Activated T-cell treated with anti-CD3 and anti-CD28 coated beads for 48 hours (primary cell): ENCODE data around the gene TPD52L1.
"Not testable (repeated sequence)": the region's sequence is repeated elsewhere in the genome, so short reads cannot be mapped to it uniquely, and the experiment has no call there.

Experiments
- DNase-seq: peaks from one replicate; pipeline ENCODE4 v3.0.0-alpha.2; 2020; ENCODE audit warnings: low read depth

Gene TPD52L1

DNA sequence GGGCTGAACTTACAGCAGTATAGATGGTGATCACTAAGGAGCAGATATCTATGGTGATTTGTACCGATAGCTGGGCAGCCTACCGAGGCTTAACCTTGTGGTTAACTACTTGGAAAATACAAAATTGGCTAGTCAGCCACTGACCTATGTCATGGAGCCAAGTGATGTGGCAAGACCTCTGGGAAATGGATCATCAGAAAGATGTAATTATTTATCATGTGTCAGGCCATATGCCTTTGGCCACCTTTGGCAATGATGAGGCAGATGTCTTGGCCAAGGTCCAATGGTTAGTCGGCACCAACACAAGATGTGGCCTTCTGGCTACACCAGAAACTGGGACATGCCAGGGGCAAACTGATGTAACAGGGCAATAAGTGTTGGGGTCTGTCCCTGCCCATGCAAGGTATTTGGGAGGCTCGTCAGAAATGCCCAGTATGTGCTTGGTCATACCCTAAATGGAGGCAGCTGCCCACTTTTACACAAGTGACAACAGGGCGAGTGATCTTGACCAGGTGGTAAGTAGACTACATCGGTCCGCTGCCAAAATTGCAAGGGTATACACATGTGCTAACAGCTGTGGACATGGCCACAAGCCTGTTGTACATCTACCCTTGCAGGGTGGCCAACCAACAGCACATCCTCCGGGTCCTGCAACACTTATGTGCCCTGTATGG, 118.0 kb downstream of the TPD52L1 start:
- DNase-seq, result no peak

DNA sequence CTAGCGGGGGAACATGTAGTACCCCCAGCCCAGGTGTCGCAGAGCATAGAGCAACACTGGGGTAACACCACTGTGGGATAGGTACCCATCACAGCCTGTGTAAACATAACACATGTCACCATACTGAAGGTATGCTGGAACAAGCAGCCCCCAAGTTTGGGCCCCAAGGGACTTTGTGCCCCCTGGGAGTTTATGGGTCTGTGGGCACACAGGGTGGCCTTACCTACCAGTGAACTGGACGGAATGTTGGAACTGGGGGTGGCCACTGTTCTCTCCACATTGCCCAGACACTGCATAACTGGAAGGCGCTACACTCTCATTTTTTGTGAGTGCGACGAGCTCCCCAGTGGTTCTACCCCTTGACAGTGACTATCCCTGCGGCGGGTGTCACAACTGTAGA, 119.7 kb downstream of the TPD52L1 start:
- no peak for DNase-seq

DNA sequence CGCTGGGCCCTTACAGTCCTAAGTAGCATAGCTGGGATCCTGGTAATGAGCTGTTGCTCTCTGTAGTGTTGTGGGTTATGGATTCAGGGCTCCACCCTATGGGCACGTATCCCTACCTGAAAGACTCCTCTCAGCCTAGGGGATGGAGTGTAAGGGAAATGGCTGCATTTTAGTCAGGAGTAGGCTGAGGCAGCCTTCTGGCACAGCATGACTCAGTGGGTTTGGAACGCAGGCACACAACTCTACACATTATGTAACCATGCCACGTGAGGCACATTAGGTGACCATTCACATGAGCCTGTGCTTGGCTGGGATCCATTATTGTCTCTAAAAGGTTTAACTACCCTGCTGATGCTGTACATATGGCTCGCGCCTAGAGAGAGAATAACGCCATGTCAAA, 120.4 kb downstream of the TPD52L1 start:
- DNase-seq, result no peak

DNA sequence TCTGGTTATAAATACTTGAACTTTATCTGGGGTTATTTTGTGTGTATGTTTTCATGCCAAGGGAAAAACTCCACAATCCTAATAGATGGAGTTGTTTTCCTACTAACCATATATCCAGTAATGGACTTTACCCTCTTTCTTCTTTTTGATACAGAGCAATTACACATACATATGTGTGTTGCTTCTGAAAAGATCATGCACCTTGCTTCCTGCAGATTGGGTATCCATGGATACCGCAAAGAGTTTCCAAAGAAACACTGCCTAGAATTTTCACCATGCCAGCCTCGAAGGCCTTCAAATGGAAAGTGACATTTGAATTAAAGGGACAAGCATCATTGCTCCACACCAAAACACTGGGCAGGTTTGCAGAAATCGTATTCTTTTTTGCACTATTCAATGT, 121.4 kb downstream of the TPD52L1 start:
- DNase-seq, result no peak

DNA sequence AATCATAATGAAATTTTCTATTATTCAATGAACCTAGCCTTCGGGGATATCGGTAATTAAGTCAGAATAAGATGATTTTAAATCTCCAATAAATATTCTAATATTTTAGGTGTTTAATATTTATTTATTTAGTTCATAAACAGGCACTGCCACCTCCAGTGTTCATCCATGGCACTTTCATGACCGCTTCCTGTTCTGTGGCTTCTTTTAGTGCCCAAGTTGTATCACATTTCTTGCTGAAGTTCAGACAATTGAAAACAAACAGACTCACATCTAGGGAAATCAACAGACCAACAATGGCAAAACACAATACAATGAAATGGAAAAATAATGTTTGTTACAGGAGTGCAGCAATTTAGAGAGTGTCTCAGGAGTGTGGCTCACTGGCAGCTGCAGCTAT, 122.2 kb downstream of the TPD52L1 start:
- no peak for DNase-seq

DNA sequence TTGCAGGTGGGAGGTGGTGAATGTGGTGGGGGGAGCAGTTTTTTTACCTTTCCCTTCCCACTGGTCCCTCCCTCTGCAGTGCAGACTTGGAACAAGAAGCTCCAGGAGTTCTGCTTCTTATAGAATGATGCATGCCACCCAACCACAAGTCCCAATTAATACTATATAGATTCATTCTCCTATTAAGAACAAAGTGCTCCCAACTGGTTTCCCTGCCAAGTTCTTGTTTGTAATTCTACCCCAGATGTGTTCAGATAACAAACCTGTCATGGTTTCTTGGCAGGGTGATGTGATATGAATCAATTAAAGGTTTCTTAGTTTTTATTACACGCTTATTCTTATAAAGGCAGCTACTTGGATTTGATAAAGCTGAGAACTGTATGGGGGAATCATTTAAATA, 124.3 kb downstream of the TPD52L1 start:
- DNase-seq, result no peak

DNA sequence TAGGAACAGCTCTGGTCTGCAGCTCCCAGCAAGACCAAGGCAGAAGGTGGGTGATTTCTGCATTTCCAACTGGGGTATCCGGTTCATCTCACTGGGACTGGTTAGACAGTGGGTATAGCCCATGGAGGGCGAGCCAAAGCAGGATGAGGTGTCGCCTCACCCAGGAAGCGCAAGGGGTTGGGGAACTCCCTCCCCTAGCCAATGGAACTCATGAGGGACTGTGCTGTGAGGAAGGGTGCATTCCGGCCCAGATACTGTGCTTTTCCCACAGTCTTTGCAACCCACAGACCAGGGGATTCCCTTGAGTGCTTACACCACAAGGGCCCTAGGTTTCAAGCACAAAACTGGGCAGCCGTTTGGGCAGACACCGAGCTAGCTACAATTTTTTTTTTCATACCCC, 126.4 kb downstream of the TPD52L1 start:
- no peak for DNase-seq

DNA sequence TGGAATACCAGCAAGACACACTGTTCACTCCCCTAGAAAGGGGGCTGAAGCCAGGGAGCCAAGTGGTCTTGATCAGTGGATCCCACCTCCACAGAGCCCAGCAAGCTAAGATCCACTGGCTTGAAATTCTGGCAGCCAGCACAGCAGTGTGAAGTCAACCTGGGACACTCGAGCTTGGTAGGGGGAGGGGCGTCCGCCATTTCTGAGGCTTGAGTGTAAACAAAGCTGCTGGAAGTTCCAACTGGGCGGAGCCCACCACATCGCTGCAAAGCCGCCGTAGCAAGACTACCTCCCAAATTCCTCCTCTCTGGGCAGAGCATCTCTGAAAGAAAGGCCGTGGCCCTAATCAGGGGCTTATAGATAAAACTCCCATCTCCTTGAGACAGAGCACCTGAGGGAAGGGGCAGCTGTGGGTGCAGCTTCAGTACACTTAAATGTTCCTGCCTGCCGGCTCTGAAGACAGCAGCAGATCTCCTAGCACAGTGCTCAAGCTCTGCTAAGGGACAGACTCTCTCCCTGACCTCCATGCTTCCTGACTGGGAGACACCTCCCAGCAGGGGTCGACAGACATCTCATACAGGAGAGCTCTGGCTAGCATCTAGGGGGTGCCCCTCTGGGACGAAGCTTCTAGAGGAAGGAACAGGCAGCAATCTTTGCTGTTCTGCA, 126.9 kb downstream of the TPD52L1 start:
- not testable (repeated sequence) for DNase-seq

DNA sequence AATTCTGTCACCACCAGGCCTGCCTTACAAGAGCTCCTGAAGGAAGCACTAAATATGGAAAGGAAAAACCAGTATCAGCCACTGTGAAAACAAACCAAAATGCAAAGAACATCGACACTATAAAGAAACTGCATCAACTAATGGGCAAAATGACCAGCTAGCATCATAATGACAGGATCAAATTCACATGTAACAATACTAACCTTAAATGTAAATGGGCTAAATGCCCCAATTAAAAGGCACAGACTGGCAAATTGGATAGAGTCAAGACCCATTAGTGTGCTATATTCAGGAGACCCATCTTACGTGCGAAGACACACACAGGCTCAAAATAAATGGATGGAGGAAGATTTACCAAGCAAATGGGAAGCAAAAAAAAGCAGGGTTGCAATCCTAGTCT, 128.9 kb downstream of the TPD52L1 start:
- not testable (repeated sequence) for DNase-seq

DNA sequence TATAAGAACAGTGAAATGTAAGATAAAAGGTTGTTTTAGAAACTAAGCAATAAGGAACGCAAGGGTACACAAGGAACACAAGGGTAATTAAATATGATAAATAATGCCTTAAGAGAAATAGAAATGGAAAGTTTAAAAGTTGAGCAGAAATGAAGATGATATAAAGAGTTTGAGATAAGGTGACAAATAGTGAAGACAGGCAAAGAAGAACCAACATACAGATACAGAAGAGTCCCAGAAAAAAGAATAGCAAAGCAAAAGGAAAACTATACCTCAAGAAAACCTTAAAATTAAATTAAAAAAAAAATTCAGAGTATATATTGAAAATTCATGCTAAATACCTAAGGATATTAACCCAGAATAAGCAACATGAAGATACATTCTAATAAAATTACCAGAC, 131.8 kb downstream of the TPD52L1 start:
- DNase-seq, result no peak

DNA sequence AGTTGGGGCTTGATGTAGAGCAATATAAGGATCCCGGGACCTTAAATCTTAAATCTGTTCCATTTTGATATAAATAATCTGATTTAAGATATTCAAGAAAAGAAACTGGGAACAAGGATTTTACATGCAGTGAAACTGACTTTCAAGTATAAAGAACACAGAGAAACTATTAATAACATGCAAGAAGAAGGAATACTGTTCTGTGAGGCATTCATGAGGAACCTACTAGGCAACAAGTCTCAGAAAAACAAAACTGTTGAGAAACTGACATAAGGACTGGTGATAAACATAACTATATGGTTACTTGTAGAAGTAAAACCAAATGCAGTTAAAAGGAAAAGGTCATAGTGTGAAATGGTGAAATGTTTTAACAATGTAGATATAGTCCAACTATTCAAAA, 132.4 kb downstream of the TPD52L1 start:
- DNase-seq, result no peak

DNA sequence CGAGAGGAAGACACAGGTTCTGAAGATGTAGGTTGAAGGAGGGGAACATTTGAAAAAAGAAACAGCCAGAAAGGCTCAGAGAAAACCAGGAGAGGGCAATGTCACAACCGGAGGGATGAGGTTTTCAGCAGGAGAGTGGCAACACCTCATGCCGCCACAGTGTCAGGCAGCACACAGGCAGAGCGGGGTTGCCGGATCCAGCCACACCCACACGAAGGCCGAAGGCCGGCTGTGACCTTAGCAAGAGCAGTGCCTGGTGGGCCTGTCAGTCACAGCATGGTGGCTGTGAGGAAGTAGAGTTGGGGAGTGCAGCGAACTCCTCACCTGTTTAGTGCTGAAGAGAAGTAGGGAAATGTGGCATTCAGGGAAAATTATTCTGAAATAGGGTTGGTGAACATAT, 134.1 kb downstream of the TPD52L1 start:
- DNase-seq, result no peak

DNA sequence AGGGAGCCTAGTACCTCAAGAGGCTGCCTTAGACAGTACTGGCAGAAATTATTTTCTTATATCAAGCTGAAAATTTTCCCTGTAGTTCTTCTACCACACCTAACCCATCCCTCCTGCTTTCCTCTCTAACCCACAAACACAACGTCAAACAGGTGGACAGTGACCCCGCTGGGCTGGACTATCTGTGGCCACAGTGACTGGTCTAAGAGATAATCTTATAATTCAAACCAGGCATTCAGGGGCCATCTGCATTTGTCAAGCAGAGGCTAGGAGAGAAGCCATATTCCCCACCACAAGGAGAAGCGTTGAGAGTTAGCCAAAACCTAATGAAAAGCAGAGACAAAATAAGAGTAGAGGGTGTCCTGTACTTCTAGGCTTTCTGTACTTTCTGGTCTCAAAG, 140.0 kb downstream of the TPD52L1 start:
- DNase-seq, result no peak

DNA sequence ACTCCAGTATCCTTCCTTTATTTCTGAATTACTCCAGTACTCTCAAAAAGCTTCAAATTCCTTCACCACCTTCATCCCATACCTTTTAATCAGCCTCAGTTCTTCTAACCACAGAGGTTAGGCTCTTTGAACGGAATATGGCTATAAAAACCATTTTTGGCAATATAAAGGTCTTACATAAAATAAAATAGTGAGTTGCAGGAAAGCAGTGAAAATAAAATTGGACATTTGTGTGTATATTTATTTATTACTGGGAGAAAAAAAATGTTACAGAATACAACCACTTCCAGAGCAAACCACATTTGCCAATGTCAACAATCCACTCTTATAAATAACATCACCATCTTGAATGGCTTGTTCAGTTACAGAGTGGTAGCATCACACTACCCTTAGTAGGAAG, 140.5 kb downstream of the TPD52L1 start:
- DNase-seq, result no peak

DNA sequence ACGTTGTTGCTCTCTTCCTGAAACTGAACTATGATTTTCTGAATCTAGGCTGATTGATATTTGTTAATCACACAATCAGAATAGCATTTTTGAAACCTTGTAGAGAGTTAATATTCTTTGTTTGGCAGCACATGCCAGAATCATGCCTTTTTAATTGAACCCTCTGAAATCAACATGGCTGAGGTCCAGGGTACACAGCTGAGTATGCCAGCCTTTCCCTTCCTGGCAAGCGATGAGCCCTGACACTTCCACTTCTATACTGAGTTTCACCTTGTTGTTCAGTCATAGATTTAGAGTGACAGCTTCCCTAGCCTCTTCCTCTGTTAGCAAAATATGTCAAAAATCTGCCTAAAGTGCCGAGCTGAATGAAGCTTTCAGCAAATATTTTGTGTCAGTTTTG, 141.4 kb downstream of the TPD52L1 start:
- no peak for DNase-seq

DNA sequence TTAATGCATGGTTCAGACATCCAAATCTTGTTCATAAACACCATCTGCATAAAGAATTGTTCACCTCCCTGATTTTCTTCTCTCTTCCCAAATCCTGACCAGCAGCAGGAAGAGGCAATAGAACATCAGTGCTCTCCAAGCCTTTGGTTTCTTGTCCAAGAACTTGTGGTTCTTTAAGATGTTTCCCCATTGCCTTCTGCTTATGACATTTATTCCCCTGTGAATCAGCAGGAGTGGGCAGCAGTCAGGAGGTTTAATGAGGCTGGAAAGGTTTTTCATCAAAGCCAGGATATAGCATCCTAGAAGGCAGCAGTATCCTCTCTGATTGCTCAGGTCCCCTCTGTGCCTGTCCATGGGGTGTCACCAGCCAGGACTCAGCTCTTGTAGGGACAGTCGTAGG, 142.9 kb downstream of the TPD52L1 start:
- DNase-seq, result no peak

DNA sequence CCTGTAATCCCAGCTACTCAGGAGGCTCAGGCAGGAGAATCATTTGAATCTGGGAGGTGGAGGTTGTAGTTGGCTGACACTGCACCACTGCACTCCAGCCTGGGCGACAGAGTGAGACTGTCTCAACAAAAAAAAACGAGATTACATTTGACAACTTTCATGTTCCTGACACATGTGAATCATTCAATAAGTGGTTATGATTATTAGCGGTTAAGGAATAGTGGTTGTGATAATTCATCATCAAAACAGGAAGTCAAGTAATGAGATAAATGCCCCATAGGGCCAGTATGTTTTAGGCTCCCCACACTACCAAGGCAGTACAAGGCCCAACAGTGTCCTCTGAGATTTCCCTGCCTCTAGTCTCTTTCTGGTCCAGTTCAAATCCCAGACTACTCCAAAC, 145.7 kb downstream of the TPD52L1 start:
- no peak for DNase-seq

DNA sequence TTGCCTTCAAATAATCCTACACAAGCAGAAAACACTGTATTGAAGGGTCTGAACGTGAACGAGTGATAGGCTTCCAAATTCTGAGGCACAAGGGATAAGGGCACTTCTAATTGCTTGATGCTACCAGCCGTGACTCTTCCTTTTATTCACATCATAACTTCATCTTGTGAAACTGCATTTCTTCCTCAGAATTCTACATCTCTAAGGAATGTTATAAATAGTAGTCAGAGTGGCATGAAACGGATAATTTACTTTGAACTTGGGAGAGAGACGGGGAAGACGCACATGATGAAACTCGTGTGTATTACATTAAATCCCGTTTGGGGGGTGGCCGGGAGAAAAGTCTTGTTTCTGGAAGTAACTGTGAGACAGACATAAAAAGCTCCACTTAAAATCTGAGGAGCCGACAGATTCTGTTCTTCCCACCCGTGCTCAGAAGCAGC, 147.4 kb downstream of the TPD52L1 start:
- no peak for DNase-seq

DNA sequence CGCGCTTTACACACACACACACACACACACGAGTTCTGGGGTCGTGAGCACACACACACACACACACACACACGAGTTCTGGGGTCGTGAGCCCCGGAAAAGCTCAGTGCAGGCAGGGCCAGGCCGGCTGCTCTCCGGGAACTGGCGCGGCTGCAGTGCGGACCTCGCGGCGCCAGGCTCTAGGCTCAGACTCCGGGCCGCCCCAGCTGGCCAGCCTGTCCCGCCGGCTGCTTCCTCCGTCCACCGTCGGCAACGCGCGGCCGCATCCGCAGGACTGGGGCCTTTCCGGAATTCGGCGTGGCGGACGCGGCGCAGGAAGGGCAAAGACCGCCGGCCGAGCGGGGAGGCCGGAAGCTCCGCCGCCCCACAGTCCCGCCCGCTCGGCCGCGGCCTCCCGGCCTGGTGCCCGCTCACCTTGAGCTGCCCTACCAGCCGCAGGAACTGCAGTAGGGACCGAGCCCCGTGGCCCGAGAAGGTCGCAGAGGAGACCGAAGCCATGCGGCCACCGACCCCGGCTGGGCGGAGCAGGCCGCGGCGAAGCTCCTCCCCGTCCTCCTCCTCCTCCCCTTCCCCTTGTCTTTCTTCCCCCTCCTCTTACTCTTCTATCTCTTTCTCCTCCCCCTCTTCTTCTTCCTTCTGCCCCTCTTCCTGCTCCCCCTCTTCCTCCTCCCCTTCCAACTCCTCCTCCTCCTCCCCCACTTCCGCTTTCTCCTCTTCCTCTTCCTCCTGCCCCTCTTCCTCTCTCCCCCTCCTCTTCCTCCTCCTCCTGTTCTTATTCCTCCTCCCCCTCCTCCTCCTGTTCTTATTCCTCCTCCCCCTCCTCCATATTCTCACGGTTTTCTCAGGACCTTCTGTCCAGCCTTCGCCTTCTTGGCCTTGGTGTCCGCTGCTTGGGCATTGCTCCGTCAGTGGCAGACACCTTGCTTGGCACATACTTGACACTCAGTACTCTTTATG, 148.1 kb downstream of the TPD52L1 start, which contains the start of gene HDDC2:
Gene HDDC2, minus strand, starts transcription at position 533 of the 957 bp plus-strand sequence. Its CDS starts 35 bp downstream, at position 498.
- peak; percentile 50 for DNase-seq

DNA sequence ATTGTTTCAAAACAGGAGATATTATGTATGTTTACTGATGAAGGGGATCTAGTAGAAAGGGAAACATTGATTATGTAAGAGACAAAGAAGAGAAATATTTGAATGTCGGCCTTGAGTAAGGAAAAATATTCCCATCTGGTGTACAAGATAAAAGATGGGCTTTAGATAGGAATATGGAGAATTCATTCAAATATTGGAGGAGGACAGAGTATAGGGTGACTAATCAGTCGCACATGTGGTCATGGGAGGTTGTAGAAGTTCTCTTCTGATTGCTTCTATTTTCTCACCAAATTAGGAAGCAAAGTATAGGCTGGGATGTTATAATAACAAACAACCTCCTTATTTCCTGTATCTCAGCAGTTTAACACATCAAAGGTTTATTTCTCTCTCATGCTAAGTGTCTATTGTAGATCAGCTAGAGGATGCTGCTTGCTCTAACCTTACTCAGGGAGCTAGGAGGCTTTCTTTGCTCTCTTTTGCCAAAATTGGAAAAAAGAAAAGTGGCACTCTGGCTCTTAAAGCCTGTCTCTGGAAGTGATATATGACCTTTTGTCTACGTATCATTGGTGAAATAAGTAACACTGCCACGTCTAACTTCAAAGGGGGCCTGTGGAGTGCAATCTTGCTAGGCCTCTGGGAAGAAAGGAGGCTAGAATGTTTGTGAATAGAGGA, 149.4 kb downstream of the TPD52L1 start:
- DNase-seq, result no peak

DNA sequence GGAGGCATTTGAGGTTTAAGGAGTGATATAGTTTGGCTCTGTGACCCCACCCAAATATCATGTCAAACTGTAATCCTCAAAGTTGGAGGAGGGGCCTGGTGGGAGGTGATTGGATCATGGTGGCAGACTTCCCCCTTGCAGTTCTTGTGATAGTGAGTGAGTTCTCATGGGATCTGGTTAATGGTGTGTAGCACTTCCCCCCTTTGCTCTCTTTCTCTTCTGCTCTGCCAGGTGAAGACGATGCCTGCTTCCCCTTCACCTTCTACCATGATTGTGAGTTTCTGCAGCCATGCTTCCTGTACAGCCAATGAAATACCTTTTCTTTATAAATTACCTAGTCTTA, 149.9 kb downstream of the TPD52L1 start:
- no peak for DNase-seq

DNA sequence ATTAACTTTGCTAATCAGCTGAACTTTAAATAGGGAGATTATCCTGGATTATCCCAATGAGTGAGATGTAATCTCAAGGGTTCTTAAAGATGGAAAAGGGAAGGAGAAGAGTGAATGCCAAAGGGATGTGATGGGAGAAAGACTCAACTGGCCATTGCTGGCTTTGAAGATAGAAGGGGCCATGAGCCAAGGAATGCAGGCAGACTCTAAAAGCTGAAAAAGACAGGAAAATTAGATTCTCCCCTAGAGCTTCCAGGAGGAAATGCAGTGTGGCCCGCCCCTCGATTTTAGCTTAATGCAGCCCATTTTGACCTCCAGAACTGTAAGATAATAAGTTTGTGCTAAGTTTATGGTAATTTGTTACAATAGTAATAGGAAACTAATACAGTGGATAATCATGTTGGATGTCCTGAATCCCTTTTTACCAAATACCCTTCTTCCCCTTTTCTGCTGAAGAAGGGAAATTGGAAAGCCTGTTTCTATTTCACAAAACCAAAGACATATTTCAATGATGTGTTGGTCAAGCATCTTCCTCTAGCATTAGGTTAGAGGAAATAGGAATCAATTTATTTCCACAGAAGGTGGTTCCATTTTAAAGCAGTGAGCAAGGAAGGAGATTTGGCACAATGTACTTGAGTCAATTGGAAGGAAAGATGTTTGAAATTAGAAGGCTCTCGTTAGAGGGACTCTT, 151.5 kb downstream of the TPD52L1 start:
- DNase-seq, result no peak
